T-helper 9 cell (primary cell): ENCODE data around the gene CNIH2.
"Not testable (repeated sequence)": the region's sequence is repeated elsewhere in the genome, so short reads cannot be mapped to it uniquely, and the experiment has no call there.

Experiments used
- DNase-seq: peaks from one replicate; pipeline ENCODE4 v3.0.0-alpha.2; 2020
- total RNA-seq, 2 donors: gene quantifications; one replicate each; lab custom pipeline; 2026; lab: John Stamatoyannopoulos, UW

The CNIH2 gene
- 0.98 to 3.1 reads per million in 2 donors for total RNA-seq

- DNase-seq = peak; percentile 51
These were observed at the start of gene CNIH2 for GRCh38 chr11:66277471-66278362. CNIH2 (plus strand) TSS chr11:66278175; CDS start chr11:66278457, 282 bp downstream.

- no peak for DNase-seq
These were observed 49.5 kb upstream of the CNIH2 start for GRCh38 chr11:66228521-66228920.

GRCh38 chr11:66230156-66230555 lies 47.8 kb upstream of the CNIH2 start:
- DNase-seq = no peak

- DNase-seq = no peak
These were observed 47.0 kb upstream of the CNIH2 start for GRCh38 chr11:66230978-66231377.

GRCh38 chr11:66231561-66231960 lies 46.4 kb upstream of the CNIH2 start:
- no peak for DNase-seq

- no peak for DNase-seq
These were observed 45.2 kb upstream of the CNIH2 start for GRCh38 chr11:66232769-66233168.

GRCh38 chr11:66233301-66233700 lies 44.7 kb upstream of the CNIH2 start:
- no peak for DNase-seq

GRCh38 chr11:66235141-66235540 lies 42.8 kb upstream of the CNIH2 start:
- DNase-seq = no peak

- DNase-seq = no peak
These were observed 40.1 kb upstream of the CNIH2 start for GRCh38 chr11:66237867-66238266.

- DNase-seq = no peak
These were observed 39.1 kb upstream of the CNIH2 start for GRCh38 chr11:66238786-66239413.

GRCh38 chr11:66239511-66239910 lies 38.5 kb upstream of the CNIH2 start:
- DNase-seq = no peak

- DNase-seq = no peak
These were observed 37.8 kb upstream of the CNIH2 start for GRCh38 chr11:66239998-66240780.

GRCh38 chr11:66240781-66241136 lies 37.2 kb upstream of the CNIH2 start:
- no peak for DNase-seq

- no peak for DNase-seq
These were observed 35.7 kb upstream of the CNIH2 start for GRCh38 chr11:66242095-66242765.

GRCh38 chr11:66243782-66244535 lies 34.0 kb upstream of the CNIH2 start:
- no peak for DNase-seq

GRCh38 chr11:66247295-66247694 lies 30.7 kb upstream of the CNIH2 start:
- DNase-seq = no peak

- no peak for DNase-seq
These were observed 30.2 kb upstream of the CNIH2 start for GRCh38 chr11:66247801-66248200.

- no peak for DNase-seq
These were observed 29.1 kb upstream of the CNIH2 start for GRCh38 chr11:66248903-66249302.

GRCh38 chr11:66251809-66252208 lies 26.2 kb upstream of the CNIH2 start:
- DNase-seq = no peak

GRCh38 chr11:66253081-66253480 lies 24.9 kb upstream of the CNIH2 start:
- DNase-seq = not testable (repeated sequence)

- DNase-seq = no peak
These were observed 19.5 kb upstream of the CNIH2 start for GRCh38 chr11:66258473-66258893.

GRCh38 chr11:66259225-66259624 lies 18.8 kb upstream of the CNIH2 start:
- no peak for DNase-seq
